ENCODE results near the gene DBN1. TPM values are rescaled to one million over a fixed set of nuclear protein-coding genes. Genes with fewer than 3 reads are reported as not detected.
A peak's percentile ranks its signal among the peaks of the same experiment; 100 is the strongest.

The DBN1 gene
- total RNA-seq, 1 experiment from 2014 or later = 195 TPM

DNA sequence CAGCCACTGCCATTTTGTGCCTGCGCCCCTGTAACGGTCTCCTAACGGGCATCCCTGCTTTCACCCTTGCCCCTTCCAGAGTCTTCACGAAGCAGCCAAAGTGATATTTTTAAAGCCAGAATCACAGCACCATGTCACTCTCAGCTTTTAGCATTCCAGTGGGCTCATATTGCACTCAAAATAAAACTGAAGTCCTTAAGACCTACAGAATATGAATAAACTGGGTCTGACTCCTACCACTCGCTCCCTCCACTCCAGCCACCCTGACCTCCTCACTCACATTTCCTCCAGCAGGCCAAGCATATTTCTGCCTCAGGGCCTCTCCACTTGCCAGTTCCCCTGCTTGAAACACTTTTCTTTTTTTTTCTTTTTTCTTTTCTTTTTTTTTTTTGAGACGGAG lies 26.4 kb upstream of the DBN1 start:
- ATAC-seq (no peak), DNase-seq (ENCODE audit: low read depth, low spot score) (no peak)
- no peak overlapping the region for H3K27ac ChIP-seq (ENCODE audit: low read length)
- peaks cover 20% of the 10 kb centered on the region for H3K4me1 ChIP-seq (ENCODE audit: control insufficient read depth, insufficient read depth, low read length)
- H3K36me3 ChIP-seq (ENCODE audit: control insufficient read depth, insufficient read depth, low read length) = no peaks in the 10 kb centered on the region; the same call in 1 of the 2 replicates
- H3K27me3 ChIP-seq (ENCODE audit: control insufficient read depth, insufficient read depth, low read length) = no peaks in the 10 kb centered on the region
- ChIA-PET POLR2A (no interaction called here), CTCF (no interaction called here)
- H3K9me3 ChIP-seq (ENCODE audit: control insufficient read depth, insufficient read depth, low read depth, low read length) = no peaks in the 10 kb centered on the region
- TF ChIP-seq REST (IDR thresholded peaks at IDR 0.05; ENCODE audit: insufficient read depth in 1 of 2, low read depth in 2 of 2, low read length in 1 of 2) (no peak), SIN3A (IDR thresholded peaks at IDR 0.05; ENCODE audit: borderline replicate concordance, insufficient read depth, low read depth, low read length) (no peak), POLR2AphosphoS5 (IDR thresholded peaks at IDR 0.05; ENCODE audit: low read depth, low read length) (no peak), TCF7L2 (IDR thresholded peaks at IDR 0.05; ENCODE audit: low read depth, low read length) (no peak)
- TF ChIP-seq, protein P1, sequence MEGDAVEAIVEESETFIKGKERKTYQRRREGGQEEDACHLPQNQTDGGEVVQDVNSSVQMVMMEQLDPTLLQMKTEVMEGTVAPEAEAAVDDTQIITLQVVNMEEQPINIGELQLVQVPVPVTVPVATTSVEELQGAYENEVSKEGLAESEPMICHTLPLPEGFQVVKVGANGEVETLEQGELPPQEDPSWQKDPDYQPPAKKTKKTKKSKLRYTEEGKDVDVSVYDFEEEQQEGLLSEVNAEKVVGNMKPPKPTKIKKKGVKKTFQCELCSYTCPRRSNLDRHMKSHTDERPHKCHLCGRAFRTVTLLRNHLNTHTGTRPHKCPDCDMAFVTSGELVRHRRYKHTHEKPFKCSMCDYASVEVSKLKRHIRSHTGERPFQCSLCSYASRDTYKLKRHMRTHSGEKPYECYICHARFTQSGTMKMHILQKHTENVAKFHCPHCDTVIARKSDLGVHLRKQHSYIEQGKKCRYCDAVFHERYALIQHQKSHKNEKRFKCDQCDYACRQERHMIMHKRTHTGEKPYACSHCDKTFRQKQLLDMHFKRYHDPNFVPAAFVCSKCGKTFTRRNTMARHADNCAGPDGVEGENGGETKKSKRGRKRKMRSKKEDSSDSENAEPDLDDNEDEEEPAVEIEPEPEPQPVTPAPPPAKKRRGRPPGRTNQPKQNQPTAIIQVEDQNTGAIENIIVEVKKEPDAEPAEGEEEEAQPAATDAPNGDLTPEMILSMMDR (IDR thresholded peaks at IDR 0.05) = no peak
- BruUV-seq (replicated peaks) = no TSS peak
- intact Hi-C loops (cut with micrococcal nuclease; ENCODE audit: unreplicated experiment) = loop anchor here (5.0 kb wide), 1 partner anchor 108 kb away; no protein-coding TSS in a partner anchor
- in situ Hi-C loops (cut with HindIII; ENCODE audit: low pct_unique_long_range_greater_than_20kb, low sequenced_read_pairs) = no loop called here
- H3K4me3 ChIP-seq (ENCODE audit: low read depth in 2 of 2, low read length in 2 of 2) = no peak overlapping the region

DNA sequence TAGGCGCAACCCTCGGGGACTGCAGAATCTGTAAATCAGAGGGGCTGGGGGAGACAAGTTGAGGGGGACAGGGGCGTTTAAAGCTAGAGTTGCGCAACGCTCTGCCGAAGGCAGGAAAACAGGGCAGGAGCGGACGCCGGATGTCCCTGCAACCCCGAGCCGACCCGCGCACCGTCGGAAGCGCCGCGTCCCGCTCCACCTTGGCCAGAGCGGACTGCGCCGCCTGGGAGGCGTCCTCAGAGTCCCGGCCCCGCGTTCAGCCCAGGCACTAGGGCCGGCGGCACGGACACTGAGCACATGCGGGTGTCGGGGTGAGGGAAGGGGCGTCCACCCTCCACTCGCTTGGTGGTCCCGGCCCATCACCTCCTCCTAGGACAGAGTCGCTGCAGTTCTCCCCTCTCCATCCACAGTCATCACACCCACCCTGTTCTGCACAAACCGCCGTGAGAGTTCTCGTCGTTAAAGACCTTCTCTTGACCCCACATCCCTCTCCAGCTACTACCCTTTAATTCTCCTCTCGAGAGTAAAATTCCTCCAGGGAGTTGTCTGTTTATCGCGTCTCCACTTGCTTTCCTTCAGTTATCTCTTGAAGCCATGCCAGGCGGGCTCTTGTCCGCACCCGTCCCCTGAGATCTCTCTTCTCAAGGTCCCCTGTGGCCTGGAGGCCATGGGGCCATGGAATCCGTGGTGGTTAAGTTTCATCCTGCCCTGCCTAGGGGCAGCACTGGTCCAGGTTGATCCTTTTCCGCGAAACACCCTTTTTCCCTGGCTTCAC lies 24.8 kb upstream of the DBN1 start:
- Histone ChIP-seq H3K9me3 (ENCODE audit: control insufficient read depth, insufficient read depth, low read depth, low read length) (no peaks in the 10 kb centered on the region), H3K27ac (ENCODE audit: low read length) (peak overlapping the region; percentile 66), H3K4me3 (ENCODE audit: low read depth in 2 of 2, low read length in 2 of 2) (peak overlapping the region; percentile 56 to 63), H3K36me3 (ENCODE audit: control insufficient read depth, insufficient read depth, low read length) (no peaks in the 10 kb centered on the region; the same call in 1 of the 2 replicates), H3K27me3 (ENCODE audit: control insufficient read depth, insufficient read depth, low read length) (no peaks in the 10 kb centered on the region), H3K4me1 (ENCODE audit: control insufficient read depth, insufficient read depth, low read length) (peaks cover 30% of the 10 kb centered on the region)
- ChIA-PET POLR2A (interaction anchor here (0.6 to 0.9 kb wide), 3 partner anchors 18 to 99 kb away, joined by 3 to 4 read pairs (median 4); no protein-coding TSS in a partner anchor), CTCF (interaction anchor here (1.2 kb wide), 1 partner anchor 107 kb away, joined by 4 read pairs; no protein-coding TSS in a partner anchor)
- TF ChIP-seq TCF7L2 (IDR thresholded peaks at IDR 0.05; ENCODE audit: low read depth, low read length) = no peak
- TF ChIP-seq POLR2AphosphoS5 (IDR thresholded peaks at IDR 0.05; ENCODE audit: low read depth, low read length) = no peak
- TF ChIP-seq, protein P1 (IDR thresholded peaks at IDR 0.05) = no peak
- no peak for TF ChIP-seq SIN3A (IDR thresholded peaks at IDR 0.05; ENCODE audit: borderline replicate concordance, insufficient read depth, low read depth, low read length)
- TF ChIP-seq REST (IDR thresholded peaks at IDR 0.05; ENCODE audit: insufficient read depth in 1 of 2, low read depth in 2 of 2, low read length in 1 of 2) = no peak
- no peak for DNase-seq (ENCODE audit: low read depth, low spot score)
- peak; percentile 14 for ATAC-seq
- intact Hi-C loops (cut with micrococcal nuclease; ENCODE audit: unreplicated experiment) = loop anchor here (5.0 kb wide), 1 partner anchor 106 kb away; no protein-coding TSS in a partner anchor
- in situ Hi-C loops (cut with HindIII; ENCODE audit: low pct_unique_long_range_greater_than_20kb, low sequenced_read_pairs) = no loop called here
- BruUV-seq (replicated peaks) = no TSS peak
